IMR-90 (cell line): ENCODE measurements around the gene IL11RA. TPM values are rescaled to one million over a fixed set of nuclear protein-coding genes. Genes with fewer than 3 reads are reported as not detected.

Source experiments
- ATAC-seq: fragments of 200-7000 bp; cut with Tn5 transposase; 2 replicates; pipeline ENCODE4 v1.9.1; 2020; ENCODE audit warnings: low read depth, mild to moderate bottlenecking, moderate library complexity
- BruUV-seq: library from RNA; stranded (reverse); fragments of 400-500 nt; replicated peaks from 2 replicates; lab custom pipeline; 2021; lab: Mats Ljungman, UMichigan
- CTCF ChIA-PET: fragments of 300-600 bp; formaldehyde crosslinking; extraction: SDS; loops from one replicate; lab custom pipeline; 2021; ENCODE audit warnings: antibody characterized with exemption; lab: Yijun Ruan, JAX
- POLR2A ChIA-PET: fragments of 300-600 bp; sonication (Branson Sonifier 250); formaldehyde crosslinking; loops from one replicate; lab custom pipeline; 2022; ENCODE audit warnings: antibody characterized with exemption; ENCODE audit not compliant: unreplicated experiment; lab: Charles Lee
- DNase-seq: peaks from one replicate; pipeline ENCODE4 v3.0.0; 2013
- H2AFZ ChIP-seq: replicated peaks from 2 replicates; pipeline ENCODE3; 2013; ENCODE audit warnings: low read length, mild to moderate bottlenecking; ENCODE audit not compliant: poor library complexity
- H2AK5ac ChIP-seq: 2 replicates; pipeline ENCODE4 v1.6.1; 2013; ENCODE audit warnings: low read depth, low read length, inconsistent platforms
- H2AK9ac ChIP-seq: replicated peaks from 2 replicates; pipeline ENCODE3; 2013; ENCODE audit warnings: mild to moderate bottlenecking, low read depth, low read length, moderate library complexity; ENCODE audit not compliant: poor library complexity
- H2BK120ac ChIP-seq: 2 replicates; pipeline ENCODE4 v1.6.1; 2013; ENCODE audit warnings: low read depth, low read length, inconsistent platforms
- H2BK15ac ChIP-seq: 3 replicates; pipeline ENCODE4 v1.6.1; 2013; ENCODE audit warnings: low read depth, low read length, inconsistent platforms
- H2BK20ac ChIP-seq: 2 replicates; pipeline ENCODE4 v1.6.1; 2013; ENCODE audit warnings: low read depth, mild to moderate bottlenecking, inconsistent platforms, low read length, moderate library complexity
- H2BK5ac ChIP-seq: 2 replicates; pipeline ENCODE4 v1.6.1; 2013; ENCODE audit warnings: mild to moderate bottlenecking, low read depth, low read length, inconsistent platforms; ENCODE audit not compliant: poor library complexity, severe bottlenecking
- H3K14ac ChIP-seq: replicated peaks from 2 replicates; pipeline ENCODE4 v1.6.1; 2013; ENCODE audit warnings: low read depth, low read length, inconsistent platforms
- H3K18ac ChIP-seq: 2 replicates; pipeline ENCODE4 v1.6.1; 2013; ENCODE audit warnings: low read depth, low read length, control low read depth
- H3K23ac ChIP-seq: 2 replicates; pipeline ENCODE4 v1.6.1; 2013; ENCODE audit warnings: low read depth, low read length, inconsistent platforms
- H3K27ac ChIP-seq: 2 replicates; pipeline ENCODE4 v1.5.1; 2013; ENCODE audit warnings: mild to moderate bottlenecking, control low read depth, low read length; ENCODE audit not compliant: insufficient read depth
- H3K27me3 ChIP-seq: 2 replicates; pipeline ENCODE4 v1.6.1; 2013; ENCODE audit warnings: low read length; ENCODE audit not compliant: control insufficient read depth, insufficient read depth
- H3K36me3 ChIP-seq: 2 replicates; pipeline ENCODE4 v1.6.1; 2013; ENCODE audit warnings: low read length, mixed read lengths; ENCODE audit not compliant: control insufficient read depth, insufficient read depth
- H3K4ac ChIP-seq: 2 replicates; pipeline ENCODE4 v1.6.1; 2013; ENCODE audit warnings: low read depth, low read length, inconsistent platforms
- H3K4me1 ChIP-seq: 2 replicates; pipeline ENCODE4 v1.6.1; 2013; ENCODE audit warnings: low read length, mixed read lengths; ENCODE audit not compliant: control insufficient read depth, insufficient read depth
- H3K4me2 ChIP-seq: 2 replicates; pipeline ENCODE4 v1.6.1; 2013; ENCODE audit warnings: low read depth, mild to moderate bottlenecking, control low read depth, low read length, moderate library complexity
- H3K4me3 ChIP-seq: 2 replicates; pipeline ENCODE4 v1.5.1; 2013; ENCODE audit warnings: low read depth, mild to moderate bottlenecking, control low read depth, low read length, moderate library complexity; ENCODE audit not compliant: insufficient read depth
- H3K56ac ChIP-seq: 2 replicates; pipeline ENCODE4 v1.6.1; 2013; ENCODE audit warnings: low read length, inconsistent platforms; ENCODE audit not compliant: insufficient read depth; ENCODE audit errors: extremely low read depth
- H3K79me1 ChIP-seq, 2 experiments: 2 replicates each; pipeline ENCODE4 v1.6.1; 2013; ENCODE audit warnings: low read length in 2 of 2, inconsistent platforms in 1 of 2, low read depth in 1 of 2
- H3K9ac ChIP-seq: 2 replicates; pipeline ENCODE4 v1.6.1; 2013; ENCODE audit warnings: low read depth, low read length, control low read depth
- H3K9me1 ChIP-seq: 2 replicates; pipeline ENCODE4 v1.6.1; 2013; ENCODE audit warnings: low read length, inconsistent platforms; ENCODE audit not compliant: insufficient read depth
- H3K9me3 ChIP-seq: 2 replicates; pipeline ENCODE4 v1.6.1; 2013; ENCODE audit warnings: low read length; ENCODE audit not compliant: control insufficient read depth, insufficient read depth
- H4K20me1 ChIP-seq: 2 replicates; pipeline ENCODE4 v1.6.1; 2013; ENCODE audit warnings: low read length, inconsistent platforms; ENCODE audit not compliant: insufficient read depth
- H4K5ac ChIP-seq: 2 replicates; pipeline ENCODE4 v1.6.1; 2013; ENCODE audit warnings: mild to moderate bottlenecking, low read depth, low read length, control low read depth
- H4K8ac ChIP-seq, 2 experiments: 2 replicates each; pipeline ENCODE4 v1.6.1; 2013; ENCODE audit warnings: low read depth in 2 of 2, low read length in 2 of 2, control low read depth in 1 of 2, inconsistent platforms in 1 of 2
- H4K91ac ChIP-seq: 2 replicates; pipeline ENCODE4 v1.6.1; 2013; ENCODE audit warnings: low read depth, low read length, inconsistent platforms; ENCODE audit not compliant: insufficient read depth
- WGBS, 2 experiments: methylation state at CpG; one replicate each; pipeline versions ENCODE4 v1.1.5 to v1.1.7; 2013; ENCODE audit warnings: missing lambda C conversion rate in 2 of 2; ENCODE audit not compliant: insufficient read length in 1 of 2; ENCODE audit errors: extremely low coverage in 2 of 2; 5-methylcytosine and 5-hydroxymethylcytosine counted together
- dilution Hi-C: fragments of 300-500 bp; cut with HindIII; formaldehyde crosslinking; loops from one replicate; pipeline ENCODE4 v1.14.3; 2018; ENCODE audit warnings: low sequenced_read_pairs; ENCODE audit not compliant: unreplicated experiment
- in situ Hi-C: fragments of 300-500 bp; cut with MboI; formaldehyde crosslinking; loops from 3 replicates; pipeline ENCODE4 v1.14.3; 2019; ENCODE audit warnings: low sequenced_read_pairs, inconsistent platforms, mixed read lengths
- intact Hi-C: fragments of 100-400 bp; cut with micrococcal nuclease; formaldehyde crosslinking; loops from 2 replicates; pipeline ENCODE4 v1.10.0; 2022
- polyA plus RNA-seq, 3 experiments: library from polyadenylated mRNA; depleted of rRNA; stranded (reverse); fragments of >200 nt; gene quantifications; 2 replicates each; pipeline ENCODE4 v1.2.3, GENCODE V29; 2012; ENCODE audit warnings: low replicate concordance in 1 of 3
- total RNA-seq: library from RNA; depleted of rRNA; stranded (reverse); fragments of >200 nt; gene quantifications from 2 replicates; pipeline ENCODE4 v1.2.3, GENCODE V29; 2012
- TF ChIP-seq, protein P1 (sequence below): fragments of 150-350 bp; IDR thresholded peaks from 2 replicates; pipeline ENCODE4 v1.6.1; 2016; ENCODE audit warnings: low read depth, mild to moderate bottlenecking, low read length, moderate library complexity, borderline replicate concordance

Gene IL11RA
- total and polyA plus RNA-seq, 2 of the 4 experiments (the other 2 are of a cell fraction), result 8.2 to 15.9 TPM

DNA sequence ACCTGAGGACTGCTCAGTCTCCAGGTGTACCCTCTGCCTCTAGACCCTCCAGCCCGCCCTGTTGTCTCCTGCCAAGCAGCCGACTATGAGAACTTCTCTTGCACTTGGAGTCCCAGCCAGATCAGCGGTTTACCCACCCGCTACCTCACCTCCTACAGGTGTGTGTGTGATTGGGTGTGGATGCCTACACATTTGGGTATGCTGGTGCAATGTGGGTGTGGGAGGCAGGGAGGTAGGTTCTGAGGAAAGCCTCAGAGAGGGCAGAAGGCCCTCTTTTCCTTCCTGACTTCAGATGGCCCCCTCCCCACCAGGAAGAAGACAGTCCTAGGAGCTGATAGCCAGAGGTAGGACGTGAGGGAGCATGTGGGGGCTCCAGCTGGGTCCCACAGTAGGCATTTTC, 5.0 kb downstream of the IL11RA start:
- no peak overlapping the region for H3K18ac ChIP-seq
- no peaks in the 10 kb centered on the region for H4K20me1 ChIP-seq
- no peak overlapping the region for H3K4ac ChIP-seq
- no peak overlapping the region for H2AK9ac ChIP-seq
- dilution Hi-C loops, result no loop called here
- H3K56ac ChIP-seq, result no peak overlapping the region
- WGBS, 2 experiments, result no CpG with 5 or more reads among the region's 5 CpGs
- in situ Hi-C loops, result no loop called here
- ChIA-PET POLR2A (no interaction called here), CTCF (no interaction called here)
- H4K5ac ChIP-seq, result no peak overlapping the region
- peaks cover 0 to 21% of the 10 kb centered on the region in 2 experiments; a peak in 2 of 4 replicates for H3K79me1 ChIP-seq
- no peak overlapping the region for H3K27ac ChIP-seq
- no TSS peak for BruUV-seq
- no peak overlapping the region for H3K9ac ChIP-seq
- H3K27me3 ChIP-seq, result no peaks in the 10 kb centered on the region
- no peak overlapping the region for H2BK15ac ChIP-seq
- no peak overlapping the region for H4K8ac ChIP-seq
- no peak overlapping the region for H4K91ac ChIP-seq
- TF ChIP-seq, protein P1, sequence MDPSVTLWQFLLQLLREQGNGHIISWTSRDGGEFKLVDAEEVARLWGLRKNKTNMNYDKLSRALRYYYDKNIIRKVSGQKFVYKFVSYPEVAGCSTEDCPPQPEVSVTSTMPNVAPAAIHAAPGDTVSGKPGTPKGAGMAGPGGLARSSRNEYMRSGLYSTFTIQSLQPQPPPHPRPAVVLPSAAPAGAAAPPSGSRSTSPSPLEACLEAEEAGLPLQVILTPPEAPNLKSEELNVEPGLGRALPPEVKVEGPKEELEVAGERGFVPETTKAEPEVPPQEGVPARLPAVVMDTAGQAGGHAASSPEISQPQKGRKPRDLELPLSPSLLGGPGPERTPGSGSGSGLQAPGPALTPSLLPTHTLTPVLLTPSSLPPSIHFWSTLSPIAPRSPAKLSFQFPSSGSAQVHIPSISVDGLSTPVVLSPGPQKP, result no peak
- H3K9me1 ChIP-seq, result peaks cover 25% of the 10 kb centered on the region
- H2BK5ac ChIP-seq, result no peak overlapping the region
- H2AFZ ChIP-seq, result no peak overlapping the region
- intact Hi-C loops, result no loop called here
- no peak overlapping the region for H3K23ac ChIP-seq
- no peak overlapping the region for H3K14ac ChIP-seq
- DNase-seq (no peak), ATAC-seq (no peak)
- peaks cover 4% of the 10 kb centered on the region; the same call in 1 of the 2 replicates for H3K36me3 ChIP-seq
- no peaks in the 10 kb centered on the region for H3K9me3 ChIP-seq
- no peak overlapping the region for H2AK5ac ChIP-seq
- no peak overlapping the region for H3K4me2 ChIP-seq
- no peak overlapping the region for H2BK120ac ChIP-seq
- no peak overlapping the region for H3K4me3 ChIP-seq
- H2BK20ac ChIP-seq, result no peak overlapping the region
- peaks cover 27% of the 10 kb centered on the region for H3K4me1 ChIP-seq
